AG09319 (cell line): ENCODE measurements around the gene SMAGP.
"Not testable (repeated sequence)": the region's sequence is repeated elsewhere in the genome, so short reads cannot be mapped to it uniquely, and the experiment has no call there.

Experiments
- DNase-seq: peaks from one replicate; pipeline ENCODE4 v3.0.0-alpha.2; 2010; ENCODE audit warnings: low read depth; ENCODE audit errors: extremely low read depth
- TF ChIP-seq, protein P1 (sequence below): IDR thresholded peaks from 2 replicates; pipeline ENCODE4 v1.5.1; 2011; ENCODE audit warnings: low read depth, mild to moderate bottlenecking, inconsistent platforms, low read length, moderate library complexity

SMAGP gene

GRCh38 chr12:51225771-51226170, 44.4 kb downstream of the SMAGP start:
- DNase-seq = no peak
- TF ChIP-seq, protein P1, sequence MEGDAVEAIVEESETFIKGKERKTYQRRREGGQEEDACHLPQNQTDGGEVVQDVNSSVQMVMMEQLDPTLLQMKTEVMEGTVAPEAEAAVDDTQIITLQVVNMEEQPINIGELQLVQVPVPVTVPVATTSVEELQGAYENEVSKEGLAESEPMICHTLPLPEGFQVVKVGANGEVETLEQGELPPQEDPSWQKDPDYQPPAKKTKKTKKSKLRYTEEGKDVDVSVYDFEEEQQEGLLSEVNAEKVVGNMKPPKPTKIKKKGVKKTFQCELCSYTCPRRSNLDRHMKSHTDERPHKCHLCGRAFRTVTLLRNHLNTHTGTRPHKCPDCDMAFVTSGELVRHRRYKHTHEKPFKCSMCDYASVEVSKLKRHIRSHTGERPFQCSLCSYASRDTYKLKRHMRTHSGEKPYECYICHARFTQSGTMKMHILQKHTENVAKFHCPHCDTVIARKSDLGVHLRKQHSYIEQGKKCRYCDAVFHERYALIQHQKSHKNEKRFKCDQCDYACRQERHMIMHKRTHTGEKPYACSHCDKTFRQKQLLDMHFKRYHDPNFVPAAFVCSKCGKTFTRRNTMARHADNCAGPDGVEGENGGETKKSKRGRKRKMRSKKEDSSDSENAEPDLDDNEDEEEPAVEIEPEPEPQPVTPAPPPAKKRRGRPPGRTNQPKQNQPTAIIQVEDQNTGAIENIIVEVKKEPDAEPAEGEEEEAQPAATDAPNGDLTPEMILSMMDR = no peak

DNA sequence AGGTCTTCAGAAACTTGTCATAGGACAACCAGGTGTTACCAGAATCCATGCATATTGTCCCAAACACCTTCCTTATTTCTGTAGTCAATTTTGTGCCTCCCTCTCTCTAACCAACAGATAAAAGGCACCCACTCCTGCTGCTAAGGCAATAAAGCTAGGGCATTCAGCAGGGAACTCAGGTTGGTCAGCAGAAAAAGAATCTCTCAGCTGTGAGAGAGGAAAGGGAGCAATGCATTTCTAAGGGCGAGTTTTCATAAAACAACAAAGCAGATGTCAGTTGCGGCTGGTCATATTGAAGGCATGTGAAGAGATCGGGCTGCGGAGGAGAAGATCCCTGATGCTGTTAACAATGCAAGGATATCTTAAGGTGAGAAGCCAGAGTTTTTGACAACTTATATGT, 45.0 kb downstream of the SMAGP start:
- TF ChIP-seq, protein P1 = no peak
- DNase-seq = no peak

DNA sequence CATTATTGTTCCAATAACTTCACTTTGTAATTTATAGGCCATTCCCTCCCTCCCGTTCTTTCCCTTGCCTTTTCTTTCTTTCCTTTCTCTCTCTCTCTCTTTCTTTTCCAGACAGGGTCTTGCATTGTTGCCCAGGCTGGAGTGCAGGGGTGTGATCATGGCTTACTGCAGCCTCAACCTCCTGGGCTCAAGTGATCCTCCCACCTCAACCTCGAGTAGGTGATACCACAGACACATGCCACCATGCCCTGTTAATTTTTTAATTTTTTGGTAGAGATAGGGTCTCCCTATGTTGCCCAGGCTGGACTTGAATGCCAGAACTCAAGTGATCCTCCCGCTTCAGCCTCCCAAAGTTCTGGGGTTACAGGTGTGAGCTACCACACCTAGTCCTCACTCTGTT, 45.6 kb downstream of the SMAGP start:
- TF ChIP-seq, protein P1 = no peak
- no peak for DNase-seq

DNA sequence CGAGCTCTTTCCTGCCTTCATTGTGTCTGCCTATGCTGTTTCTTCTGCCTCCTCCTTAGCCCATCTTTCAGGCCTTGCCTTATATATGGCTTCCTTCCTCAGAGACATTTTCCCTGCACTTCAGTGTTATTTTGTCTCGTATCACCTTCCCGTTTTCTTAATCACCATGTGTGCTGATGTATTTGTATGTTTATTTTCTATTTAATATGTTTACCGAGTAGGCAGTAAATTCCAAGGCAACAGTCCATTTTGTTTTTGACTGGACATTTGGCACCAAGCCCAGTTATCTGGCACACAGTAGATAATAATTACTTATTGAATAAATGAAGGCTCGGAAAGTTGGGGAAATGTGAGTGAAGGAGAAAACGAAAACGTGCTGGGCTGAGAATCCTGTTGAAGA, 47.8 kb downstream of the SMAGP start:
- no peak for DNase-seq
- TF ChIP-seq, protein P1 = no peak

- not testable (repeated sequence) for DNase-seq
These were observed 50.4 kb downstream of the SMAGP start for GRCh38 chr12:51219857-51220256.

- TF ChIP-seq, protein P1 = no peak
- DNase-seq = no peak
These were observed 50.9 kb downstream of the SMAGP start for GRCh38 chr12:51219322-51219721.

DNA sequence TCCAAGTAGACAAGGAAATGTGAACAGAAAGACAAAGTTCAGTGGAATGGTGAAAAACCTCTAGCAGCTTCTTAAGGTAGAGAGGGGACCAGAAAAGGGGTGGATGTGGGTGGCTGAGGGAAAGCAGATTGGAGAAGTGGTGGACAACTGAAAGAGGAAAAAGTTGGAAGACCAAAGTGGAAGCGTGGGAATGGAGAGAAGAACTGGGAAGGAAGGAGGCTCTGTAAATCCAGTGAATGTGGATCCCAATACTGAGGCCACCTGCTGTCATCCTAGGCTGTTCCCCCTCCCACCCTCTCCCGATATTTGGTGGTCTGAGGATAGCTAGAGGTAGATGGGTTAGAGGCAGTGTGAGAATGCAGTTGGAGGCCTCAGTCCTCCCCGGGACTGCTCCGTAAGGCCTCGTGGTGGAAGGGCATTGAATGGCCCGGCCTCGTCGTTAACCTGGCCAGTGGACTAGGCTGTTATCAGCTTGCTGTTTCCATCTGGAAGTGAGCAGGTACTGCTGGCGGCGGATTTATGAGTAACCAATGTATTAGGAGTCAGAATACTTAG, 51.5 kb downstream of the SMAGP start:
- no peak for DNase-seq
- TF ChIP-seq, protein P1 = no peak

DNA sequence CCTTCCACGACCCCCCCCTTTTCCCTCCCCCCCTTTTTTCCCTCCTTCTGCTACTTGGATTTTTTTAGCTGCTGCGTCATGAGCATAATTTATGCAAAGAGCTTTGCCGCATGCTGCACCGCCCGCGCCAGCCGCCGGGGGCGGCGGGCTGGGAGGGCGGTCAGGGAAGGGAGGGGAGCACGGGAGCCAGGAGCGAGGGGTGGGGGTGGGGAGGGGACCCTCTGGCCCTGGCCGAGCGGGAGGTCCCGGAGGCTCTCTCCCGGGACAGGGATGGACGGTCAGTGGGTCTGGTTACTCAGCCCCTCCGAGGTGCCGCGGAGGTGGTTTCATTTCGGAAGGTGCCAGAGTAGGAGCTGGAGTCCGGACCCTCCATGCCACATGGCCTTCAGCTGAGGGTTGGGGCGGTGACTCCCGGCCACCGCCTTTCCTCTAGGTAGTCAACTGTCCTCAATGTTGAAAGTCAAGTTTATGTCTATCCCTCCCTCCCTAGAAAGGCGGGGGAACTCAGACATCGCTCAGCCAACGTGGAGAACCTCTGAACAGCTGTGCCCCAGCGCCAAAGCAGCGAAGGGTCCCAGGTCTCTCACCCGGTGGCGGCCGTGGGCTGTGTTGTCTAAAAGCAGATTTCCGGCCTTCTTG, 52.1 kb downstream of the SMAGP start, which contains the start of gene POU6F1:
Gene POU6F1 (minus strand): TSS at position 95 of the 639 bp plus-strand sequence. CDS start 11,226 bp downstream, outside the sequence.
- TF ChIP-seq, protein P1 = peak; percentile 40
- peak; percentile 56 for DNase-seq
